Gastrocnemius medialis (tissue), 4 donors: ENCODE measurements around the gene CGNL1.

Source experiments
- CTCF ChIP-seq, 5 experiments: fragments of 450-650 bp in 3 of 5; fragments of 200-600 bp in 2 of 5; sonication (generic) in 2 of 5; IDR thresholded peaks in 4 of 5; conservative IDR thresholded peaks in 1 of 5; 1 replicate in 4 of 5; 2 replicates in 1 of 5; pipeline ENCODE4 v1.5.1; 2016 to 2019; ENCODE audit warnings: antibody characterized with exemption in 5 of 5, mild to moderate bottlenecking in 3 of 5, moderate library complexity in 3 of 5
- POLR2A ChIP-seq, 2 donors: fragments of 450-650 bp; IDR thresholded peaks; one replicate each; pipeline ENCODE4 v1.6.1; 2017; ENCODE audit warnings: antibody characterized with exemption in 2 of 2, mild to moderate bottlenecking in 2 of 2, moderate library complexity in 2 of 2

- TF ChIP-seq CTCF (IDR thresholded peaks at IDR 0.05 in 4 of 5, conservative IDR thresholded peaks at IDR 0.05 in 1 of 5) (no peak), POLR2A (IDR thresholded peaks at IDR 0.05) (no peak)
Measured at GRCh38 chr15:57586661-57587424, 210.5 kb downstream of the CGNL1 start.
